NCI-H446 (cell line): ENCODE results near the gene KCNN3.

Experiments used
- DNase-seq, 2 experiments: peaks; one replicate each; lab custom pipeline; 2025; lab: John Stamatoyannopoulos, UW

The KCNN3 gene

DNA sequence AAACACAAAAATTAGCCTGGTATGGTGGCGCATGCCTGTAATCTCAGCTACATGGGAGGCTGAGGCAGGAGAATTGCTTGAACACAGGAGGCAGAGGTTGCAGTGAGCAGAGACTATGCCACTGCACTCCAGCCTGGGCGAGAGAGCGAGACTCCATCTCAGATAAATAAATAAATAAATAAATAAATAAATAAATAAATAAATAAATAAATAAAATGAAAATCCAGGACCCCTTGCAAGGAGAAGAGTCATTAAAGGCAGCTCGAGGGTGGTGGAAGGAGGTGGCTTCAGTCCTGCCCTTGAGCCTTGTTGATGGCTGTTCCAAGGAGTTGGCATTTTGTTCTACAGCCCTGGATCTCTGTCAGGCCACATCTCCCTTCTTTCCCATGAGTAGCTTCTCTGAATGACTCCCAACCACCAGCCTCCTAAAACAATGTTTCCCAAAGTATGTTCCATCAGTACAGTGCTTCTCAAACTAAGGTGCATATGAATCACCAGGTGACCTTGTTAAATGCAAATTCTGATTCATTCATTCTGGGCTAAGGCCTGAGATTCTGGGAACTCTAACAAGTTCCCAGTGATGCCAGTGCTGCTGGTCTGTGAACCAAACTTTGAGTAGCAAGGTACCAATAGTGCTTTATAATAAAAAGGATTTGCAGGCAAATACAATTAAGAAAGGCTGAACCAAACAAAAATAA is 99.0 kb downstream of the KCNN3 start:
- DNase-seq = no peak

DNA sequence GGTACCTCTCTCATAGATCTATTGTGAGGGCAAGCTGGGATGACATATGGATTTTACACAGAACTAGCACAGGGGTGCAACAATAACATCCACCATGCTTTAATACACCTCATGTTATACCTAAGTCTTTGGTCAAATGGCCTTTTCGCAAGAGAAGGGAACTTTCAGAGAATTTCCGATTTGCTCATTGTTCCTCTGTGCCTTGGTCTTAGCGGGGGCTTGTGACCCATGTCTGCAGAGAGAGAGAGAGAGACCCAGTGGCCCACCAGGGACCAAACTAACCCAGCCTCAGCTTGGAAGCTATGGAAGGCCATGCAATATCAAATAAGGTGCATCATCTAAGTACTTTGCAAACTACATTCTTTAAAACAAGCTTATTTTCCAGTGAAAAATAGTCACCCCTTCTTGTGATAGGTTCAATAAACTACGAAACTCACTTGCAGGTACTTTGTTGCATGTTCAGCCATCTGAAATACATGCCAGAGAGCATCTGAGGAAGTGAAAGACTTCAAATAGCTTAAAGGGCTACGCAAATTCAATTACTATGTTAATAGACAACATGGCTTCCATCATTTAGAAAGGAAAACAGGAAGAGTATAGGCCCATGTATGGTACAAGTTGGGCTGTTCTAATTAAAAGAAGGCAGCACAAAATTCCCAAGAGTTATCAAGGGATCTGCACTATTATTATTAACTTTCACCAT is 100.7 kb downstream of the KCNN3 start:
- no peak for DNase-seq

DNA sequence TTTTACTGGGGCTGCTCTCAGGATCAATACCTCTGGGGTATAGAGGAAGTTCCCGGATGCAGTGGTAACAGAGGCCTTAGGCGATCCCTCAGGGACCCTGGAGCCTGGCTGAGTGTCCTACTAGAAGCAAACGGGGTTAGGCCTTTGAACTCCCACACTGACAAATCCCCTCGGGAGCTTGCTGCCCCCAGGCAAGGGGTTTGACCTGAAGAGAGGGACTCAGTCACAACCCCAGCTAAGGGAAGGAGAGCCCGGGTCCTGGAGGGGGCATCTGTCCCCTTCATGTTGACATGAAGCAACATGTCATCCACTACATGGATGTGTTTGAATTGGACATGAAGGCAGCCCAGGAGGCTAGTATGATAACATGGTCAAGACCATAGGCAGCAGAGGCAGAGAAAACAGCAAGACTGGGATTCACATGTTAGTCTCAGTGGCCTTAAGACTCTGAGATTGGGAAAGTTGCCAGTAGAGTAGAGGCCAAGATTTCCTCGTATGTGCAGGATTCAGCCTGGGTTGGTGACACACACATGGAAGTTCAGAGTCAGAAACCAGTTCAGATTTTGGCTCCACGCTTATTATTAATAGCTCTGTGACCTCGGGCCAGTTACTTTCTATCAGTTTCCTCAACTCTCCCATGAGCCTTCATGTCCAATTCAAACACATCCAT is 101.5 kb downstream of the KCNN3 start:
- DNase-seq = peak in 1 of 2 experiments; percentile 28

DNA sequence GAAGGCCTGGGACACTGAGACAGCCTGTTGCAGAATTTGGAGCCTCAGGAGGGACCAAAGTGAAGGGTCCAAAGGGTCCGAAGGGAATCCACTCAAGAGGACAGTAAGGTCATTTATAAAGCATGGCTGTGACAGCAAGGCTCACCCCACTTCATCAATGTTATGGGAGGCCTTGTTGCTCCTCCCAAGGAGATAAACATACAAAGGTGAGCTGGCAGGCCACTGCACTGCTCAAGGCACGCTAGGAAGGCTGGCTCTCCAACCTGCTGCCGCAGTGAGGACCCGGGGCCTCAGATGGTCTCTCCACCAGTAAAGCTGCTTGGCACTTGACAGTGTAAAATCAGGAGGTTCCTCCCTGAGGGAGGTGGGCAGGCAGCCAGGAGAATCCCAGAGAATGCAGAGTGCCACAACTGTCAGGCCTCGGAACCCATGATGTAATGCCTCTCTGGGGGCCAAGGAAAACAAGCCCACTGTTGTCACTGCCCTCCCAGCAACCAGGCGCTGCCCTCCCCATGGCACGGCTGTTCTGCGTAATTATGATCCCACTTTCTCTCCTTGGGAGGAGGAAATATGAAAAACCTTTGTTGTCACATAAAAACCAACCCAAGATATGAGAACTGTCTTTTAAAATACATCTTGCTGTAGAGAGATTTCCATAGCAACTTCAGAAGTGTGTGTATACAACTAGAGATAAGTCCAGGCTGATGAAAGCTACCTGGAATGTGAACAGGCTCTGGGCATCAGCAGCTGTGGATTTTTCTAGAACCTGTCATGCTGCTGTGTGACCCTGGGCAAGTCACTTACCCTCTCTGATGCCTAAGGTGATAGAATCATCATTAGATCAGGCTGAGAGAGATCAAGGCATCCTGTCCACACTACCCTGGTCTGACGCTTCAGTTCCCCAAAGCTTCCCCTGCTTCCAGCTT is 102.5 kb downstream of the KCNN3 start:
- peak; percentile 68 to 84 for DNase-seq

DNA sequence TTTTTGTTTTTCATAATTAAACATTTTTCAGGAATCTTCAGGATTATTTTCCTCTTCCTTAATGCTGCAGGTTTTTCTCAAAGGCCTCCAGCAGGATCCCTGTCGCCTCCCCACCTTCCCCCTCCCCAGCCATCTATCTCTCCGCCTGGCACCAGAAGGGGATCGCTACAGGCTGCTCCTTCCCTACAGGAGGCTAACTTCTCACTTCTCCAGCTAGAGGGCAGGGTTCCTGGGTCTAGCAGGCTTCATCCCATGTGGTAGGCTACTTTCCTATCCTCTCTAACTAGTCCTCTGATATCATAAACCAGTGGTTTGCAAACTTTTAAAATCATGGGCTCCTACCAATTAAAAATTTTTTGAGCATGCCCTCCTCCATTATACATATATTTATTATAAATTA is 104.1 kb downstream of the KCNN3 start:
- peak in 1 of 2 experiments; percentile 35 for DNase-seq

DNA sequence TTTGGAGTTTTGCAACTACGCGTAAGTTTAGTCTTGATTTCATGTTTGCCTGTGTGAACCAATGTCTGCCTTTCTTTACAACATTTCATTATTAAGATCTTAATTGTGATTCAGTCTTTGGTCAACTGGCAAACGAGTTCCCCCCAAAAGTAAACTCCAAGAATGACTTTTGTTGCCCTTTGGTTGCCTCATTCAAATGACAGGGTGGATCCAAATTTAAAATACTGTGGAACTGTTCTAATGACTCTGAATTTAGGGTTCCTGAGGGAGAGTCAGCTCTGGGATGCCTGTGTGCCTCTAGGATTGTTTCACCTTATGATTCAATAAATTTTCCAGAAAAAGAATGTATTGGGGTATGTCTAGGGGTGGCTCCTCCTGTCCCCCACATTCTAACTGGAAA is 105.3 kb downstream of the KCNN3 start:
- DNase-seq = no peak

DNA sequence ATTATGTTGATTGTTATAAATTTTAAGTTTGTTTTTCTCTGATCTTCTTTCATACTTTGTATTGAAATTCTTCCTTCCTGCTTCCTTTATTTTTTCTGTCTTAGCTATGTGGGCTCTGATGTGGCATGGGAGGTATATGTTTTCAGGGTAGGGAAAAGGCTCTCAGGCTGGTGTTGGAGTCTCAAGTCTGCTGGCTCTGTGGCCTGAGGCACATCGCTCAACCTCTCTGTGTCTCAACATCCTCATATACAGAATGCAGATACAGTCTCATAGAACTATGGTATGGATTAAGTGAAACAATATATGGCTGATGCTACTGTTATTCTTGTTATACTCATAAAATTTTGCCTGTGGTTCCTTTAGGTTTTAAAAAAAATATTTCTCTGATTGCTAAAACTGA is 105.9 kb downstream of the KCNN3 start:
- DNase-seq = no peak

DNA sequence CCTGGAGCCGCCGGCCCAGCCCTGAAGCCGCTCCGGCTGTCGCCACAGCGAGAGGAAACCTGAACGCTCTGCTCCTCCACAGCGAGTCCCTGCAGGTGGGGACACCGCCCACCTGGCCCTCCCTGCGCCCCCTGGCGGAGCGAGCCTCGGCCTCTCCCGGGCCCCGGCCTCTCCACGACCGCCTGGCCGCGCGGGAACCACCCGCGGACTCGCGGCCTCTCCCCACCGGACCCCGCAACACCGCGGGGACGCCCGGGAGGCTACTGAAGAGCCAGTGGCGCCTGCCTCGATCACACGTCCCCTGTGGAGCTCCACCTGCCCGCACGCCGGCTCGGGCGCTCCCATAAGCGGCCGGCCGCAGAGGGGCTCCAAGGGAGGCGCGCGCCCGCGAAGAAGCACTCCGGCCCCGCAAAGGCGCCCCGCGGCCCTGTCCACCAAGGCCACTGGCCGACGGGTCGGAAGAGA is 109.6 kb downstream of the KCNN3 start:
- DNase-seq = no peak

DNA sequence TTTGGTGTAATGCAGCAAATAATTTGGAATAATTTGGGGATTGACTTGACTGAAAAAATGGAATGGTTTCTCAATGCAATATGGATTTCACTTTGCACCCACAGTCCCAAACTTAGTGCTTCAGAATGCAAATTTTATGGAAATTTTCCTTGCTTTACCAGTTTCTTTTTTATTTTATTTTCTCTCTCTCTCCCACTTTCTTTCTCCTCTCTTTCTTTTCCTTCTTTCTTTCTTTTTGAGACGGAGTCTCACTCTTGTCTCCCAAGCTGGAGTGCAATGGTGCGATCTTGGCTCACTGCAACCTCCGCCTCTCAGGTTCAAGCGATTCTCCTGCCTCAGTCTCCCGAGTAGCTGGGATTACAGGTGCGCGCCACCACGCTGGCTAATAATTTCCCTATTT is 110.3 kb downstream of the KCNN3 start:
- DNase-seq = no peak

DNA sequence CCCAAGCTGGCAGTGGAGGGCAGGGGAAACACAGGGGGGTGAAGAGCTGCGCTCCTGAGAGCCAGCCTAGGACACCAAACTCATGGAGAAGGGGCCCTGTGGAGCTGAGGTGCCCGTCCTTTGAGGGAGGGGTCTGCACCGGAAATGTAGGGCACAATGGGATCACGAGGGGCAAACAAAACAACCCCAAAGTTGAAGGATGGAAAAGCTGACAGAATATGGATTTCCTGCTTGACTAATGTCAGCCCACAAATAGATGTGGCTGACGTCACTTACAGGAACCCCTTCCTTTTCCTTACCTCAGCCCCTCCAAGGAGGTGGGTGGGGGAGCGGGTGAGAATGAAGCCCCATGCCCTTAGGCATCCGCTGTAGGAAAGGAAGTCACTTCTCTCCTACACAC is 110.9 kb downstream of the KCNN3 start:
- DNase-seq = no peak

DNA sequence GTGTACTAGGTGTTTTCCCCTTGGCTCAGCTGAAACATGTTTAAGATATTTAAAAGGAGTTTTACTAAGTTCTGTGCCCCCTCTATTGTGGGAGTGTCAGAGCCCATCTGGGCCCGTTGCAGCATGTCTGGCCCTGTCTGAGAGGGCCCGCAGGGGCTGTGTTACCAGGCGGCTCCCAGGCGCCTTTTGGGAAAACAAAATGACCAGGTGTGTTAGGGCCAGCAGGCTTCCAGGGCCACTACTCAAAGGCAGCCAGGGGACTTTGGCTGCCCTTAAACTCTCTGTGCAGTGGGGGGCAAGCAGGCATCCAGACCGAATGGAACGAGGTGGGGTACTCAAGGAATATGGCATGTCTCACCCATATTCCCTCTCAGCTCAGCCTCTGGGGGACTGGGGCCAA is 111.7 kb downstream of the KCNN3 start:
- DNase-seq = no peak

DNA sequence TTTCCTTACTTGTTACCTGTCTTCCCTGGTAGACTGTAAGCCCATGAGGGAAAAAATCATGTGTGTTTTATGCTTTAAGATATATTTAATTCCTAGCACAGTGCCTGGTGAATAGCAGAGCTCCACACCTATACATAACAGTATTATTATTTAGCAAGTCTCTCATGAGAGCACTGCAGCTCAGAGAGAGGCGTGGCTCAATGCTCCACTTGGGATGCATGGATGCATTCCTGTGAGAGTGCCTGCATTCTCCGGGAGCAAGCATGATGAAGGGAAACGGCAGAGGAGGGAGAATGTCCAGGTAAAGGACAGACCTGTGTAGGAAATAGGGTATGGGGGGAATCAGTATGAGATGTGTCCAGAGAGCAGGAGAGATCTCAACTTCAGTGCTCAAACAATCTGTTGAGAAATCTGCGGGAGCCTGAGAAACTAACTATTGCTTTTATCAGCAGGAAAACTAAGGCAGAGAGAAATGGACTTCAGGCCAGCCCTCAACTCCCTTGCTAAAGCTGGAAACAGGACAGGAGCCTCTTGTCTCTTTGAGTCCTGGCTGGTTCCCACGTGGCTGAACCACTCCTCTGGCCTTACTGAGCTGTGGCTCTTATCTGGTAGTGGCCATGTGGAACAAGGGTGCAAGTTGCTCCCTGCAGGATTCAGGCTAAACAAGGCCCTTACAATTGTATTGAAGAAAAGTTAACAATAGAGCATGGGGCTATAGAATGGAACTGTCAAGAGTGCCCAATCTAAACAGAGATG is 113.1 kb downstream of the KCNN3 start:
- DNase-seq = no peak

DNA sequence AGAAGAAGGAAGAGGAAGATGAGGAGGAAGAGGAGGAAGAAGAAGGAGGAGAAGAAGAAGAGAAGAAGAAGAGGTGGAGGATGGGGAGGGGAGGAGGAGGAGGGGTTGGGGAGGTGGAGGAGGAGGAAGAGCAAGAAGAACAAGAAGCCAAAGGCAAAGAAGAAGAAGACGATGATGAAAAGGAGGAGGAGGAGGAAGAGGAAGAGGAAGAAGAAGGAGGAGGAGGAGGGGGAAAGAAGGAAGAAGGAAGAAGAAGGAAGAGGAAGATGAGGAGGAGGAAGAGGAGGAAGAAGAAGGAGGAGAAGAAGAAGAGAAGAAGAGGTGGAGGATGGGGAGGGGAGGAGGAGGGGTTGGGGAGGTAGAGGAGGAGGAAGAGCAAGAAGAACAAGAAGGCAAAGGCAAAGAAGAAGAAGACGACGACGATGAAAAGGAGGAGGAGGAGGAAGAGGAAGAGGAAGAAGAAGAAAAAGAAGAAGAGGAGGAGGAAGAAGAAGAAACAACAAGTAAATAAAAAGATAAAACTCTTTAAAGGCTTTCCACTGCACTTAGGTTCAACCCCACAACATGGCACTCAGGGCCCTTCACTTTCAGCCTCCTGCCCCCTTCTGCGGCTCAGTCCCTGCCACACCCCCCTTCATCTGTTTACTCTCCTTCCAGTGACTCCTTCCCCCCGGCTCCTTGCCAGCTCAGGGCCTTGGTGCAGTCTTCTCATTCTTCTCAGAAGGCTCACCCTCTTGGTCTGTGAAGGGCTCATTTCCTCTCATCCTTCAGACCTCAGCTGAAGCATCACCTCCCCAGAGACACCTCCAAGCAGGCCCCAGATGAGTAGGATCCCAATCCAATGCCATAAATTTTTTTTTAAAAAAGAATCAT is 114.0 kb downstream of the KCNN3 start:
- no peak for DNase-seq

DNA sequence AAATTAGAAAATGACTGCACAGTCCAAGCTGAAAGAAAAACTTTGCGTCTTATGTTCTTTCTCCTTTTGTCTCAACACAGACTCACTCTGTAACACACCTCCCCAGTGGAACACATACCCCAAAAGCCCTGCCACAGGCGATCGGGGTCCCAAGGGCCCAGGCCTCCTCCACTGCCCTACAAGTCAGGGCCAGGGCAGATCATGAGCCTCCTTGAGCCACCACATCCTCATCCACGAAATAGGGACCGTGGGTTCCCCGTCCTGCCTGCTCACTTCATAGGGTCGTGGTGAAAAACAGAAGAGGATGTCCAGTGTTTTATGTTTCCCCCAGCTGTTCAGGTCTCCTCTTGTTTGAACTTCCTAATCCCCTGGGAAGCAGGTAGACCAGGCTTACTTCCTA is 116.7 kb downstream of the KCNN3 start:
- DNase-seq = no peak

DNA sequence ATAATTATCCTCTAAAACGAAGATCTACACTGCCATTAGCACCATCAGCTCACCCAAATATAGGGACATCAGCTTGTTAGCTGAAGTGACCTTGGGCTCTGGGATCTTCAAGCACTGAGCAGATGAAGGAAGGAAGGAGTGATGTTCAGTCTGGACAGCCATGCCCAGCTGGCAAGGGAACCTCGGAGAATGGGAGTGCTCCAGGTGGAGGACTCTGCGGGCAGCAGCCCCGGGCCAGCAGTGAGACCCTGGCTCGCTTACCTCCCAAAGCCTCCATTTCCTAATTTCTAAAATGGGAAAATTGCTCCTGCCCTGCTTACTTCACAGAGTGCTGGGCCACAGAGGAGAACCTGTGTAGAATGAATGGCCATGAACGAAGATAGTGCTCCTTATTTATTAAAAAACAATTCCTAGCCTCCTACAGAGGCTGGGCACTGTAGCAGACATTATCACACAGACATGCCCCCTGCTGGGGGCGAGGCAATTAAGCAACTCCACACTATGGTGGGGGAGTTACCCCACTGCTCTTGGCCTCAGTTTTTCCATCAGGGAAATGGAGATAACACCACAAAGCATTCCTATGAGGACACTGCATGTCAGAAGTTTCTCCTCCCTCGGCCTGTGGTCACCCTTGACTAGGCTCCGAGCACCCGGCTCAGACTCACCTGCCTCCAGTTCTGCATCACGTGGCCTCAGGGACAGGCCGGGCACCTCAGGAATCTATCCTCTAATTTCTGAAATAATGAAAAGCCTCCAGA is 117.6 kb downstream of the KCNN3 start:
- DNase-seq = no peak

DNA sequence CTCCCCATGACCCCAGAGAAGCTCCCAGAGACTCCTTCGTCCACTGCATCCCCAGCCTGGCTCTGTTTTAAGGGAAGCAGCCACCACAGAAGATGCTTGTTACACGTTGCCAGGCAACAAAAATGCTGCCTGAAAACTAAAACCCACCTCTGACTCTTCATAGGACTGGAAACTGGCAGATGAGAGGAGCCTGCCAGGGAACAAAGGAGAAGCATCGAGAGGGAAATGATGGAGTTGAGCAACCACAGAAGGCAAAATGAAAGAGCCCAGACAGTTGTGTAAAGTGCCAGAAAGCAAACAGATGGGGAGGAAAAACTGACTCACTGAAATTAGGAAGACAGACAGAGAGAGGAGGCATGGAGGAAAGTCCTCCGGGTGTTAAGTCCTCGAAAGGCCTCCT is 118.4 kb downstream of the KCNN3 start:
- peak; percentile 11 to 43 for DNase-seq

DNA sequence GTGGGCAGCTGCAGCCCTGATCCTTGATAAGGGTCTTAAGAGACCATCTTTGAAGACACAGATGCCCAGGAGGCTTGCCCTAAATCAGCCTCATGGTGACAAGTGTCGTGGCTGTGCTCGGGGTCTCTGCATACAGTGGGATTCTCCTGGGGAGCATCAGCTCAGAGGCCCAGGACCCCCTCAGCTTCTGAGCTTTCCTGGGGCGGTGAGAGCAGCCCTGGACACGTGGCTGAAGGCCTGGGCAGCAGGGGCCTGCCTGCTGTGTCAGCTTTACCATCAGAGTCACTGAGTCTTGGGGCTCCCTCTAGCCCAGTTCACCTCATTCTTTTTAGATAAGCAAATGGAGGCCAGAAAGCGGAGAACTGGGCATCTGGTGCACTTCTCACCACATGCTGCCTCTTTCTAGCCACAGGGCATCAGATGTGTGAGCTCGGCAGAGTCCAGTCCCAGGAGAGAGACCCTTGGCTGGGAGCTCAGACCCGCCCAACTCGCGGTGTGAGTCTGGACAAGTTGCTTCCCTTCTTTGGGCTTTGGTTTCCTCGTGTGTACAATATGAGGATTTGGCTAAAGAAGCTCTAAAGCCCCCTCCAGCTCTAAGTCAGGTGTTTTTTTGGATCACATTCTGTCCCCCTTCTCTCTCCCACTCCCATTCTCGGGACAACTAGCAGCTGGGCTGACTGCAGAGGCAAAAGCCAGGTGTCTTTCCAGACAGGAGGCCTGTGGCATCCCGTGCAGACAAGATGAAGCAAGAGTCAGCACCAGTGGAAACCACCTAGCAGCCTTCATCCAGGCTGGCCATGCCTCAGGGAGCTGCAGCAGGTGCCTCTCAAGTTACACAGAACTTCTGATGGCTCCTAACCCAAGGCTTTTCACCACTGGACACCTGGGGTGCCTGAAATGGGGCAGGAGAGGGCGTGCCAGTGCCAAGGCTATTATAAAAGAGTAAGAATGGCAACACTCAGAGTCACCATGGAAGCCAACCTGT is 119.1 kb downstream of the KCNN3 start:
- DNase-seq = peak in 1 of 2 experiments; percentile 16

DNA sequence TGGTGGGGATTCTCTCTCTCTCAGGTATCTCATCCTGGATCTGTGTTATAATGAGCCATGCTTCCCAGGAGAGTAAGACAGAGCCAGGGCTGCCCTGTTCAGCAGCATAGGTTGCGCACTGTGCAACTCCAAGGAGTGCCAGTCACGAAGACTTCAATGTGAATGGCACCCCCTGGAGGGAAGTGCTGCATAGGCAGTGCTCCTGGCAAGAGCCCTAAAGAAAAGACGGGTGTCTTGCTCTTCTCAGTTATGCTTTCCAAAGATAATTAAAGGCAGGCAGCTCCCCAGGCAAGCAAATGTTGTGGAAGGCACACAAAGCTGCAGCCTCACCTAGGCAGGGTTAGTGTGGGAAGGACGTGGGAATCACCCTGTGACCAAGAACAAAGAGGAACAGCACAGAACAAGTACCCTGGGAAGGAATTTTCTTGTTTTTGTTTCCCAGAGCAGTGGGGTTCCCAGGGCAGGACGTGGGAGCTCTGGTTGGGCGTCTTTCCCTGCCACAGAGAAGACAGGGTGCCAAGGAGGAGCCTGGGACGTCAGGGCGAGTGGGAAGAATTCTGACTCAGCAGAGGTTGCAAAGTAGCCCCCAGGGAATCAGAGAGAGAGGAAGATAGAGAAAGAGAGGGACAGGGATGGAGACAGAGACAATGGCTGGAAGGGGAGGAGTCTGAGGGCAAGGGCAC is 120.9 kb downstream of the KCNN3 start:
- DNase-seq = no peak
